Effector CD8-positive, alpha-beta T cell (primary cell): ENCODE data around the gene MDH1.
"Not testable (repeated sequence)": the region's sequence is repeated elsewhere in the genome, so short reads cannot be mapped to it uniquely, and the experiment has no call there.

Experiments used
- DNase-seq: peaks from one replicate; lab custom pipeline; 2025; lab: John Stamatoyannopoulos, UW

Gene MDH1

GRCh38 chr2:63589148-63589958 lies 590 bp downstream of the MDH1 start:
- no peak for DNase-seq

- DNase-seq, result no peak
Observed at GRCh38 chr2:63590626-63591408, 2.1 kb downstream of the MDH1 start.

DNA sequence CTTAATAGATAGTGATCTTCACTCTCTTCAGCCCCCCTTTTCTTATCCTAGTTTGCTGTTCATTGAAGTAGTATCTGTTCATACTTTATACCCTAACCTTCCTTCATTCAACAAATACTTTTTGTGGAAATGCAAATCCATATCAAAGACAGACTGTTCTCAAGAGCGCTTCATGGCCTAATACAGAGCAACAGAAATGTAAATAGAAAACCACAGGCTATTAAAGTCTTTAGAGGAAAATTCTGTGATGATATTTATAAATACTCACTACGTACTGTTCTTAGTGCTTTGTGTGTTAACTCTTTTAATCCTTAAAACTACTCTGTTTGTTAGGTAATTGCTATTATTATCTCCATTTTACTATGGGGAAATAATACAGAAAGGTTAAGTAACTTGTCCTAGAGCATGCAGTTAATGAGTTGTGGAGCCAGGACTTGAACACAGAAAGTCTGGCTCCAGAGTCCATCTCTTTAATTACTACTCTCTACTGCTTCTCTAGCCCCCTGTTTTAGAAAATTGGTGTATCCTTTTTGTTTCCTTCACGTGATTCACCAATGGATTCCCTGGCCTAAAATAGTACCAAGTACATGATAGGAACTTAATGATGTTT lies 2.9 kb downstream of the MDH1 start:
- no peak for DNase-seq

GRCh38 chr2:63594660-63595059 lies 5.9 kb downstream of the MDH1 start:
- DNase-seq, result no peak

GRCh38 chr2:63596401-63596883 lies 7.7 kb downstream of the MDH1 start:
- DNase-seq, result no peak

DNA sequence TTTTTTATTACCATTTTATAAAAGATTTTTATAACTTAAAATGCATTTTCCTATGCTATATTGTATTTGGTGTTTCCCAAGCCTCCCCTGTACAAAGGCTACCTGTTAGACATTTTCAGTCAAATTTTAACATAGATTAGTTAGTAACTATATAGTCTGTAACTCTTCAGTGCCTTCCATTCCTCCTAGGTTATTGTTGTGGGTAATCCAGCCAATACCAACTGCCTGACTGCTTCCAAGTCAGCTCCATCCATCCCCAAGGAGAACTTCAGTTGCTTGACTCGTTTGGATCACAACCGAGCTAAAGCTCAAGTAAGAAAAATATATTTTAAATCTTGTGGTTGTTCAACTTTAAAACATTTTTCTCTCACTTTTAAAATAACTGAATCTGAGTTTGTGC lies 10.2 kb downstream of the MDH1 start:
- no peak for DNase-seq

GRCh38 chr2:63600881-63601460 lies 12.2 kb downstream of the MDH1 start:
- no peak for DNase-seq

DNA sequence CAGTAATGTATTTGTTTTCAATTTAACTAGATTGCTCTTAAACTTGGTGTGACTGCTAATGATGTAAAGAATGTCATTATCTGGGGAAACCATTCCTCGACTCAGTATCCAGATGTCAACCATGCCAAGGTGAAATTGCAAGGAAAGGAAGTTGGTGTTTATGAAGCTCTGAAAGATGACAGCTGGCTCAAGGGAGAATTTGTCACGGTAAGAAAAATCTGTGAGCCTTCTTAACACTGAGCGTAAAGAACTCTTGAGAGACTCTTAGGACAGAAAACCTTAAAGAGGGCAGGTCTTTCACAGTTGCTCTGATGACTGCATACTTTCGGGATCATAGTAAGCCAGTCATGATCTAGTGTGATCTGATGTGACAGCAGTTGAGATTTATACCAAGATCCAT lies 15.9 kb downstream of the MDH1 start:
- no peak for DNase-seq

- DNase-seq, result not testable (repeated sequence)
Observed at GRCh38 chr2:63608865-63609264, 20.1 kb downstream of the MDH1 start.

DNA sequence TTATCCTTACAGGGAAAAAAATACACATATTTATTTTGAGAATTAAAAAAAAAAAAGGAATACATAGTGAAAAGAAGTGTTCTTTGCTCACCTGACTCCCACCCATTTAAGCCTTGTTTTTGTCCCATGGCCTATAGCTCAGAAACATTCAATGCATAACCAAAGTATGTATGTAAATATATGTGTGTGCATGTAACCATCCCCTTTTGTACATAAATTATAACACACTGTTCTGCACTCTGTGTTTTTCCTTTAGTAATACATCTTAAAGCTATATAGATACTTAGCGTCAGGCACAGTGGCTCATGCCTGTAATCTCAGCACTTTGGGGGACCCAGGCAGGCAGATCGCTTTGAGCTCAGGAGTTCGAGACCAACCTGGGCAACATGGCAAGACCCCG lies 21.8 kb downstream of the MDH1 start:
- no peak for DNase-seq

GRCh38 chr2:63613391-63613901 lies 24.7 kb downstream of the MDH1 start:
- DNase-seq, result no peak

DNA sequence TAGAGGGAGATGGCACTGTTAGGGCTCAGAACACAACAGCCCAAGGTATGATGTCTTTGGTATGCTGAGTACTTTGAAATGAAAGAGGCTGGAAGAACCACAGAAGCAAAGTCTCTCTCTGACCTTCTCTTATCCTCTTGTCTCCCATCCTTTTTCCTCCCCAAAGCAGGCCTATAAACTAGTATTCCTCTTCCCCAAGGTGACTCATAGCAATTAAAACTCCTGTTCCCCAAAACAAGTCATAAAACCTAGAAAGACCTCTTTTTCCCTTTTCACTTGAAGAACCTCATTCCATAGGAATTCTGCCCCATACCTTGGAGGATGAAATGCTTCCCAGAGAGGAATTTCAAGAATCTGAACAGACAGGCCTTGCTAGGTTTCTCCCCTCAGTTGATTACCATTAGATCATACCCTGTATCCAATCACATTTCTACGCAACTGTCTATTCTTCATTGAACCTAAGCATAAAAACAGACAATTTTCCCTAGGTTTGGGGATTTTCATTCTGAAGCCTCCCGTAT lies 25.7 kb downstream of the MDH1 start:
- no peak for DNase-seq

GRCh38 chr2:63614983-63615945 lies 26.5 kb downstream of the MDH1 start:
- no peak for DNase-seq

GRCh38 chr2:63617366-63617765 lies 28.6 kb downstream of the MDH1 start:
- no peak for DNase-seq

DNA sequence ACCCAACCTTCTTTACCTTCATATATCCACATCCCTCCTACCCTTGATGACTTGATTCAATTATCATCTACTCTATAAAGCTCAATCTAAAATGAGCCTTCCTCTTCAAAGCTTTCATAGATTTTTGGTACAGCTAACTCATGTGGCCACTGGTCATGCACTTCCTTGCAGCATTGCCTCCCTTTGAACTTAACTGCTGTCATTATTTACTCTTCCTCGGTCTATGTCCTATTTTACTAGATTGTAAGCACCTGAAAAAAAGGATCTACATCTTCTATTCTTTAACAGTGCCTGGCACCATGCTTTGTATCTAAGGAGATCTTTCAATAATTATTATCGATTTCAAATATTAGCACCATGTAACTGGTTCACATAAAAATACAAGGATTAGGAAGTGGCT lies 30.6 kb downstream of the MDH1 start:
- DNase-seq, result no peak

DNA sequence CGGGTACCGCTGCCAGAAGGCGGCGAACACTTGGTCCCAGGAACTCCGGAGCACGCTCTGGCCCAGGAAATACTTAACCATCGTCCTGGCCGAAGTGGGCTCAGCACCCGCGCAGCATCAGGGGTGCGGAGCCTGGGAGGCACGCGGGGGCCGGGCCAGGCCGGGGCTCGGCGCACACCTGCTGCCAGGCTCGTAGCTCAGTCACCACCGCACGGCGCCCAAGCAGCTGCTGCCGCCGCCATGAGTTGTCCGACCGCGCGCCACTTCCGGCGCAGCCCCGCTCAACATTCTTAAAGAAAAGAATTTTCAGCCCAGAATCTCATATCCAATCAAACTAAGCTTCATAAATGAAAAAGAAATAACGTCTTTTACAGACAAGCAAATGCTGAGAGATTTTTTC lies 34.0 kb downstream of the MDH1 start:
- DNase-seq, result no peak

DNA sequence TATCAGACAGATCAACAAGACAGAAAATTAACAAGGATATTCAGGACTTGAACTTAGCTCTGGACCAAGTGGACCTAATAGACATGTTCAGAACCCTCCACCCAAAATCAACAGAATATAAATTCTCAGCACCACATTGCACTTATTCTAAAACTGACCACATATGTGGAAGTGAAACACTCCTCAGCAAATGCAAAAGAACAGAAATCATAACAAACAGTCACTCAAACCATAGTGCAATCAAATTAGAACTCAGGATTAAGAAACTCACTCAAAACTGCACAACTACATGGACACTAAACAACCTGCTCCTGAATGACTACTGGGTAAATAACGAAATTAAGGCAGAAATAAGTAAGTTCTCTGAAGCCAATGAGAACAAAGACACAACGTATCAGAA lies 35.0 kb downstream of the MDH1 start:
- not testable (repeated sequence) for DNase-seq

- DNase-seq, result no peak
Observed at GRCh38 chr2:63627866-63628265, 39.1 kb downstream of the MDH1 start.

GRCh38 chr2:63628403-63628942 lies 39.7 kb downstream of the MDH1 start:
- no peak for DNase-seq

GRCh38 chr2:63631501-63631900 lies 42.7 kb downstream of the MDH1 start:
- no peak for DNase-seq
